ENCODE results near the gene ZFAND3.

ZFAND3 gene

GRCh38 chr6:38163186-38164130 is 343.9 kb downstream of the ZFAND3 start:
- H3K27ac Mint-ChIP-seq: no peak overlapping the region
- H3K4me1 Mint-ChIP-seq (ENCODE audit: low read depth): no peaks in the 10 kb centered on the region
- H3K27me3 Mint-ChIP-seq (ENCODE audit: low read depth): no peaks in the 10 kb centered on the region
- DNase-seq (ENCODE audit: low spot score): no peak
- H3K4me3 Mint-ChIP-seq: no peak overlapping the region
- no peaks in the 10 kb centered on the region for H3K9me3 Mint-ChIP-seq
- H3K36me3 Mint-ChIP-seq (ENCODE audit: low read depth): no peaks in the 10 kb centered on the region

GRCh38 chr6:38164131-38164481 is 344.6 kb downstream of the ZFAND3 start:
- H3K4me3 Mint-ChIP-seq: no peak overlapping the region
- no peaks in the 10 kb centered on the region for H3K9me3 Mint-ChIP-seq
- no peaks in the 10 kb centered on the region for H3K27me3 Mint-ChIP-seq (ENCODE audit: low read depth)
- no peak for DNase-seq (ENCODE audit: low spot score)
- no peaks in the 10 kb centered on the region for H3K4me1 Mint-ChIP-seq (ENCODE audit: low read depth)
- no peaks in the 10 kb centered on the region for H3K36me3 Mint-ChIP-seq (ENCODE audit: low read depth)
- no peak overlapping the region for H3K27ac Mint-ChIP-seq

DNA sequence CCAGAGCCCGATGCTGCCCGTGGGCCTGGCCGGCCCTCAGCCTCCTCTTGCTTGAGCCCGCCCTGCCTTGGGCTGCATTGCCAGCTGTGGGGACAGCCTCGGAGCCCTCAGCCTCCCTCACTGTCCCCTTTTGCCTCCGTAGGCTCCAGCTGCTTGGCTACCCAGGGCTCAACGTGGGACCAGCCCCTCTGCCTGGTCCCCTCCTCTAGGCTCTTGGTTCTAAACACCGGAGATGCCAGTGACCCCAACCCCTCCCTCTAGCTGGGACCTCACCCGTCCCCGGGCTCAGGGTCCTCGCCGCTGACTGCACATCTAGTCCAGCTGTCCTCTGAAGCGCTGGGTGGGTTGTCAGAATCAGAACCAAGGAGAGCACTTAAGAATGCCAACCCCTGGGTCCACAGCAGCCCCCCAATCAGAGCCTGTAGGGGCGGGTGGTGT is 345.2 kb downstream of the ZFAND3 start:
- H3K27ac Mint-ChIP-seq: no peak overlapping the region
- no peak overlapping the region for H3K4me3 Mint-ChIP-seq
- H3K36me3 Mint-ChIP-seq (ENCODE audit: low read depth): no peaks in the 10 kb centered on the region
- no peaks in the 10 kb centered on the region for H3K27me3 Mint-ChIP-seq (ENCODE audit: low read depth)
- DNase-seq (ENCODE audit: low spot score): no peak
- no peaks in the 10 kb centered on the region for H3K9me3 Mint-ChIP-seq
- H3K4me1 Mint-ChIP-seq (ENCODE audit: low read depth): no peaks in the 10 kb centered on the region

GRCh38 chr6:38166411-38167240 is 347.1 kb downstream of the ZFAND3 start:
- Mint-ChIP-seq H3K27ac (no peak overlapping the region), H3K4me1 (ENCODE audit: low read depth) (no peaks in the 10 kb centered on the region), H3K36me3 (ENCODE audit: low read depth) (no peaks in the 10 kb centered on the region), H3K9me3 (no peaks in the 10 kb centered on the region), H3K4me3 (no peak overlapping the region), H3K27me3 (ENCODE audit: low read depth) (no peaks in the 10 kb centered on the region)
- DNase-seq (ENCODE audit: low spot score): no peak

DNA sequence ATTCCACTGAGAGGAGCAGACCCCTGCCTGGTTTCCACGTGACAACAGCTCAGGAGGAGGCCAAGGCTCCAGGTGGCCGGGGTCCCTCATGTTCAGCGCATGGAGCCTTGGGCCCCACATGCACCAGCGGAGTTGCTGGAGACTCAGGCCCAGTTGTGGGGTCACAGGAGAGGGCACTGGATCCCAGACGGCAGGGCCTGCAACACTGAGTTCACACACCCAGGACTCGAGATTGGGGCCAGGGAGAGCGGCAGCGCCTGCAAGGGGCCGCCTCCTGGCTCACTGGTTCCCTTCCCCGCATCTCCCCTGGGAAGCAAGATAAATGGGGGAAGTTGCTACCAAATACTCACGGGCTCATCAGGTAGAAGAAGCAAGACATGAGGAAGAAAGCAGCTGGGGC is 348.1 kb downstream of the ZFAND3 start:
- Mint-ChIP-seq H3K4me1 (ENCODE audit: low read depth) (no peaks in the 10 kb centered on the region), H3K27ac (no peak overlapping the region), H3K4me3 (no peak overlapping the region), H3K9me3 (no peaks in the 10 kb centered on the region), H3K36me3 (ENCODE audit: low read depth) (no peaks in the 10 kb centered on the region), H3K27me3 (ENCODE audit: low read depth) (no peaks in the 10 kb centered on the region)
- DNase-seq (ENCODE audit: low spot score): no peak

GRCh38 chr6:38168126-38168525 is 348.6 kb downstream of the ZFAND3 start:
- Mint-ChIP-seq H3K9me3 (no peaks in the 10 kb centered on the region), H3K4me1 (ENCODE audit: low read depth) (no peaks in the 10 kb centered on the region), H3K27me3 (ENCODE audit: low read depth) (no peaks in the 10 kb centered on the region), H3K27ac (no peak overlapping the region), H3K4me3 (no peak overlapping the region), H3K36me3 (ENCODE audit: low read depth) (no peaks in the 10 kb centered on the region)
- no peak for DNase-seq (ENCODE audit: low spot score)

GRCh38 chr6:38168699-38169098 is 349.2 kb downstream of the ZFAND3 start:
- Mint-ChIP-seq H3K4me3 (no peak overlapping the region), H3K9me3 (no peaks in the 10 kb centered on the region), H3K4me1 (ENCODE audit: low read depth) (no peaks in the 10 kb centered on the region), H3K36me3 (ENCODE audit: low read depth) (no peaks in the 10 kb centered on the region), H3K27me3 (ENCODE audit: low read depth) (no peaks in the 10 kb centered on the region), H3K27ac (no peak overlapping the region)
- DNase-seq (ENCODE audit: low spot score): no peak

DNA sequence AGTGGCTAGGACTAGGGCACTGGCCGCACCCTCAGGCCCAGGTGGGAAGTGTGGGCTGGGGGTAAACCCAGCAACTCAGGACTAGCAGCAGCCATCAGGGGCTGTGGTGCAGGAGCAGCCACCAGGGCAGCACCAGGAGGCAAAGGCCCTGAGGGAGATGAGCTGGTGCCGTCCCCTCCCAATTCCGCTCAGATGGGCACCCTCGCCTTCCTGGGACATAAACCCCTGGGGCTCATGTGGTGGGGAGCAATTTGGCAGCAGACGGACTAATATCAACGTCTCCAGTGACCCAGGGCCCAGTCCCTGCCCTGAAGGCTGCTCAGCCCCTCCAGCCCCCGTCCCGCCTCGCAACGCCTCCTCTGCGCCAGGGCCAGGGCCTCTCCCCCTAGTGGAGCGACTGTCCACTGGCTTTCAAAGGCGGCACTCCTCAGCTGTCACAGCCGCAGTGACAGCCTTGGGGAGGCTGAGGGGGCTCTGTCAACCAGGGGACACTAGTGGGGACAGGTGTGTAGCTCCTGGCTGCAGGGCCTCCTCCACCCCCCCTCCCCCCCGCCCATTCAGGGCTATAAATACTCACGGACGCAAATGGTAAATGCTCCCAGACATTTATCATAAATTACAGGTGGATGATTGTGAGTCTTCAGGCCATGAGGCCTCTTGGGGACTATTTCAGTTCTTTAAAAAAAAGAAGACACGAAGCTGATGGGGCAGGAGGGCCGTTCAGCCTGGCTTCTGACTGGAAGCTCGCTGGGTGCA is 349.9 kb downstream of the ZFAND3 start:
- Mint-ChIP-seq H3K27me3 (ENCODE audit: low read depth) (no peaks in the 10 kb centered on the region), H3K4me3 (no peak overlapping the region), H3K27ac (no peak overlapping the region), H3K9me3 (no peaks in the 10 kb centered on the region), H3K36me3 (ENCODE audit: low read depth) (no peaks in the 10 kb centered on the region), H3K4me1 (ENCODE audit: low read depth) (no peaks in the 10 kb centered on the region)
- DNase-seq (ENCODE audit: low spot score): no peak

DNA sequence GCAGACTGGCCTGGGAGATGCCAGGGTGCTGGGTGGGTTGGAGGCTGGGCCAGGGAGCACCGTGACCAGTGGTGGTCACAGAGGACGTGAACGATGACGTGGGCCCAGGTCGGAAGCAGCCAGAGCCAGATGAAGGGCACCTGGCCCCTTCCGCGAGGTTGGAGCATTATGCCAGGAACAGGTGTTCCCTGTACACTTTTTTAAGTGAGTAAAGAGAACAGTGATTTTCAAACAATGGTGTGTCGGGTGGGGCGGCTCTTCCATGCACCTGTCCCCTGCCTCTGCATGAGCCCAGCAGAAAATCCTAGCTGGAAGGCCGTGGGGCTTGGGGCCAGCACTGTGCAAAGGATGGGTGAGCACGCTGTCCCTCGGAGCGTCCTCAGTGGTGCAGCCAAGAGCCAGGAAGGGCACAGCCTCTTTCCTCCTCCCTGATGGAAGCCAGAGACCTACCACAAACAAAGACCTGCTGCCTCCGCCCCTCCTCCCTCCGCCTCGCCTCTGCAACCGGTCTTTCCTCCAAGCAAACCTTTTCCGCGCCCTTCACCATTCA is 350.5 kb downstream of the ZFAND3 start:
- H3K9me3 Mint-ChIP-seq: no peaks in the 10 kb centered on the region
- H3K4me3 Mint-ChIP-seq: no peak overlapping the region
- no peaks in the 10 kb centered on the region for H3K27me3 Mint-ChIP-seq (ENCODE audit: low read depth)
- H3K36me3 Mint-ChIP-seq (ENCODE audit: low read depth): no peaks in the 10 kb centered on the region
- H3K27ac Mint-ChIP-seq: no peak overlapping the region
- DNase-seq (ENCODE audit: low spot score): no peak
- no peaks in the 10 kb centered on the region for H3K4me1 Mint-ChIP-seq (ENCODE audit: low read depth)

GRCh38 chr6:38170666-38171355 is 351.3 kb downstream of the ZFAND3 start:
- no peak overlapping the region for H3K4me3 Mint-ChIP-seq
- no peak overlapping the region for H3K27ac Mint-ChIP-seq
- no peaks in the 10 kb centered on the region for H3K4me1 Mint-ChIP-seq (ENCODE audit: low read depth)
- no peaks in the 10 kb centered on the region for H3K36me3 Mint-ChIP-seq (ENCODE audit: low read depth)
- H3K9me3 Mint-ChIP-seq: no peaks in the 10 kb centered on the region
- DNase-seq (ENCODE audit: low spot score): no peak
- no peaks in the 10 kb centered on the region for H3K27me3 Mint-ChIP-seq (ENCODE audit: low read depth)

- no peak overlapping the region for H3K27ac Mint-ChIP-seq
Observed at GRCh38 chr6:38171997-38172738, 352.6 kb downstream of the ZFAND3 start.

GRCh38 chr6:38172739-38173410 is 353.3 kb downstream of the ZFAND3 start:
- Mint-ChIP-seq H3K9me3 (no peaks in the 10 kb centered on the region), H3K27ac (no peak overlapping the region), H3K27me3 (ENCODE audit: low read depth) (no peaks in the 10 kb centered on the region), H3K4me1 (ENCODE audit: low read depth) (no peaks in the 10 kb centered on the region), H3K4me3 (no peak overlapping the region), H3K36me3 (ENCODE audit: low read depth) (no peaks in the 10 kb centered on the region)
- DNase-seq (ENCODE audit: low spot score): no peak

More at GRCh38 chr6:38171997-38172738, 352.6 kb downstream of the ZFAND3 start:
- no peak overlapping the region for H3K4me3 Mint-ChIP-seq
- DNase-seq (ENCODE audit: low spot score): no peak
- H3K27me3 Mint-ChIP-seq (ENCODE audit: low read depth): no peaks in the 10 kb centered on the region
- H3K9me3 Mint-ChIP-seq: no peaks in the 10 kb centered on the region
- H3K36me3 Mint-ChIP-seq (ENCODE audit: low read depth): no peaks in the 10 kb centered on the region
- no peaks in the 10 kb centered on the region for H3K4me1 Mint-ChIP-seq (ENCODE audit: low read depth)

All from T-helper 2 cell treated with Interferon-gamma antibody and Interleukin-4, amounts not matched to agents 5 μg/mL and 100 μg/mL, for 36 hours (primary cell).